MCF 10A (cell line): ENCODE results near the gene GGCX. TPM values are rescaled to one million over a fixed set of nuclear protein-coding genes. Genes with fewer than 3 reads are reported as not detected.

Experiments
- BruUV-seq: library from RNA; stranded (reverse); fragments of 400-500 nt; replicated peaks from 2 replicates; lab custom pipeline; 2021; lab: Mats Ljungman, UMichigan
- CTCF ChIA-PET: fragments of 300-600 bp; sonication (Branson Sonifier 250); formaldehyde crosslinking; extraction: SDS; loops from one replicate; lab custom pipeline; 2021; ENCODE audit warnings: antibody characterized with exemption, inconsistent platforms; lab: Yijun Ruan, JAX
- POLR2A ChIA-PET: fragments of 300-600, 350-650 bp; sonication (Branson Sonifier 250); formaldehyde crosslinking; extraction: SDS; loops from one replicate; lab custom pipeline; 2020; ENCODE audit warnings: antibody characterized with exemption, inconsistent platforms; lab: Yijun Ruan, JAX
- DNase-seq: peaks from one replicate; pipeline ENCODE4 v3.0.0-alpha.2; 2018; ENCODE audit not compliant: unreplicated experiment
- H3K27ac Mint-ChIP-seq: one replicate; pipeline ENCODE4 v1.8.0; 2022; ENCODE audit warnings: mild to moderate bottlenecking, low read depth, mixed read lengths; ENCODE audit not compliant: unreplicated experiment
- H3K27me3 Mint-ChIP-seq: one replicate; pipeline ENCODE4 v1.8.0; 2022; ENCODE audit warnings: mixed read lengths; ENCODE audit not compliant: insufficient read depth, unreplicated experiment
- H3K36me3 Mint-ChIP-seq: one replicate; pipeline ENCODE4 v1.8.0; 2022; ENCODE audit warnings: mild to moderate bottlenecking, moderate library complexity, mixed read lengths; ENCODE audit not compliant: insufficient read depth, unreplicated experiment
- H3K4me1 Mint-ChIP-seq: one replicate; pipeline ENCODE4 v1.8.0; 2022; ENCODE audit warnings: mixed read lengths; ENCODE audit not compliant: insufficient read depth, unreplicated experiment
- H3K4me3 Mint-ChIP-seq: one replicate; pipeline ENCODE4 v1.8.0; 2022; ENCODE audit warnings: mild to moderate bottlenecking, moderate library complexity, mixed read lengths; ENCODE audit not compliant: unreplicated experiment
- H3K9me3 Mint-ChIP-seq: one replicate; pipeline ENCODE4 v1.8.0; 2022; ENCODE audit warnings: mixed read lengths; ENCODE audit not compliant: unreplicated experiment
- intact Hi-C: fragments of 100-400 bp; cut with micrococcal nuclease; formaldehyde crosslinking; loops from 2 replicates; pipeline ENCODE4 v1.14.1; 2022
- total RNA-seq: library from RNA; stranded (reverse); gene quantifications from 2 replicates; pipeline ENCODE4 v1.2.3, GENCODE V29; 2022
- TF ChIP-seq, protein P1 (sequence below): fragments of 200-600 bp; IDR thresholded peaks from one replicate; pipeline ENCODE4 v1.8.0; 2022; ENCODE audit warnings: antibody characterized with exemption, mild to moderate bottlenecking; ENCODE audit not compliant: unreplicated experiment

The GGCX gene
- total RNA-seq, 1 experiment from 2014 or later = 49.1 TPM

DNA sequence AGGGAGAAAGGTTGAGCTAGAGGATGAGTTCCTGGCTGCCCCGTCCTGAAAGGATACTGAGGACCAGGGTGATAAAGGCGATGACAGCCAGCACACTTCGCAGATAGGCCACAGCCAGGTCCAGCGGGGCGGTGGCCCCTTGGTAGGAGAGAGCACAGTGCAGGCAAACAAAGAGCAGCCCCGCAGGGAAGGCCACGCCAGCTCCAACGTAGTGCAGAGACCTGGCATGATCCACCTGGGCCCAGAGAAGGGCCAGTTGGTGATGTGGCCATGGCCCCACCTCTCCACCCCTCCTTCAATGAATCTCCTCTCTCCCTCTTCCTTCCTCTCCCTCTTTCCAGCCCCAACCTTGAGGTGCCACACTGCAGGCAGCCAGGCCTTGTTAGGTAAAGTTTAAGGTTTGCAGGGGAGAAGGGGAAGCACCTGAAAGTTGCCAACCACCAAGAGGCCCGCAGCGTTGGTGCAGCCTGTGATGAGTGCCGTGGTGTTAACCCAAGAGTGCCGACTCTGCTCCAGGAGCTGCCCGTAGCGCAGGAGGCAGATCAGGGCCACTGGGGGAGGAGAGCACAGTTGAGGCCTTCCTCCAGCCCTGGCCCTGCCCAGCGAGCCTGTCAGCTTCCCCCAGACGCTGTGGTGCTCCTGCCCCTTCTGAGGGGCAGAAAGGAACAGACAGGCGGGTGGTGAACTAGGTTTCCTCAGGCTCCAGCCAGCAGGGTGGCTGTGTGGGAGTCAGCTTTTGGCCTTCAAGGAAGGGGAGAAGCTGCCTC lies 38.4 kb upstream of the GGCX start:
- no peaks in the 10 kb centered on the region for H3K9me3 Mint-ChIP-seq
- peaks cover 26% of the 10 kb centered on the region for H3K36me3 Mint-ChIP-seq
- H3K4me3 Mint-ChIP-seq = no peak overlapping the region
- BruUV-seq = no TSS peak
- H3K4me1 Mint-ChIP-seq = peaks cover 10% of the 10 kb centered on the region
- no peak overlapping the region for H3K27ac Mint-ChIP-seq
- ChIA-PET CTCF (no interaction called here), POLR2A (interaction anchor here (0.6 to 0.9 kb wide), 4 partner anchors 12 to 39 kb away, joined by 3 to 5 read pairs (median 3); partner anchors contain the start of genes C2orf68, GGCX and VAMP8)
- TF ChIP-seq, protein P1, sequence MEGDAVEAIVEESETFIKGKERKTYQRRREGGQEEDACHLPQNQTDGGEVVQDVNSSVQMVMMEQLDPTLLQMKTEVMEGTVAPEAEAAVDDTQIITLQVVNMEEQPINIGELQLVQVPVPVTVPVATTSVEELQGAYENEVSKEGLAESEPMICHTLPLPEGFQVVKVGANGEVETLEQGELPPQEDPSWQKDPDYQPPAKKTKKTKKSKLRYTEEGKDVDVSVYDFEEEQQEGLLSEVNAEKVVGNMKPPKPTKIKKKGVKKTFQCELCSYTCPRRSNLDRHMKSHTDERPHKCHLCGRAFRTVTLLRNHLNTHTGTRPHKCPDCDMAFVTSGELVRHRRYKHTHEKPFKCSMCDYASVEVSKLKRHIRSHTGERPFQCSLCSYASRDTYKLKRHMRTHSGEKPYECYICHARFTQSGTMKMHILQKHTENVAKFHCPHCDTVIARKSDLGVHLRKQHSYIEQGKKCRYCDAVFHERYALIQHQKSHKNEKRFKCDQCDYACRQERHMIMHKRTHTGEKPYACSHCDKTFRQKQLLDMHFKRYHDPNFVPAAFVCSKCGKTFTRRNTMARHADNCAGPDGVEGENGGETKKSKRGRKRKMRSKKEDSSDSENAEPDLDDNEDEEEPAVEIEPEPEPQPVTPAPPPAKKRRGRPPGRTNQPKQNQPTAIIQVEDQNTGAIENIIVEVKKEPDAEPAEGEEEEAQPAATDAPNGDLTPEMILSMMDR = no peak
- DNase-seq = no peak
- intact Hi-C loops = loop anchor here (5.0 kb wide), 2 partner anchors 37 to 177 kb away; partner anchors contain the start of gene GGCX
- H3K27me3 Mint-ChIP-seq = no peaks in the 10 kb centered on the region

DNA sequence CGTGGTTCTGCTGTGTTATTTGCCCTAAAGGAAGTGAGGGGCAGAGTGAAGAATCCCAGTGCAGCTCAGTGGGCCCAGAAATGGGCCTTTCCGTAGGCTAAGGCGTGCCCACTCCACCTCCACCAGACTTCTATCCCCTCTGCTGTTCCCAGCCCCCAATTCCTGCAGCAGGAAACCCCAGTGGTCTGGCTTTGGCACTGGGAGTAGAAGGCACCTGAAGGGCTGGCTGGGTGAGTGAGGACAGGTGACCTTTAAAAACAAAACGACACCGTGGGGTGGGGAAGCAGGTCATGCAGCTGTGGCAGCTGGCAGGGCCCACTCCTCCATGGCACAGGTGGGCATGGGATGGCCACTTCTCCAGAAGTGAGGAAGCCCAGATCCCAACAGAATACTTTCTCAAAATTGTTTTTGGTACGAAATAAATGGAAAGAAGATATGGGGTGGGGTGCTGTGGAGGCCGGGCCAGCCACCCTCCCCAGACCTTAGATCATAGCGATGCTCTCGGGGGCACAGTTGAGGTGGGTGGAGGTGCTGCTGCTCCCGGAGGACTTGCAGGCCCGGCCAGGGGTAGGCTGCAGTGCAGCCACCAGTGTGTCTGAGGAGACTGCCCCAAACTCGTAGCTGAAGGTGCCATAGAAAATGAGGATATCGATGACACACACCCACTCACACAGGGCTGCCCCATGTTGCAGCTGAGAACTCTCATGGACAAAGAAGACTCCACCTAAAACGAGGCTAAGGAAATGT lies 37.5 kb upstream of the GGCX start:
- peaks cover 19% of the 10 kb centered on the region for H3K4me1 Mint-ChIP-seq
- no peaks in the 10 kb centered on the region for H3K9me3 Mint-ChIP-seq
- peaks cover 24% of the 10 kb centered on the region for H3K36me3 Mint-ChIP-seq
- DNase-seq = no peak
- no peaks in the 10 kb centered on the region for H3K27me3 Mint-ChIP-seq
- CTCF ChIA-PET = no interaction called here
- intact Hi-C loops = no loop called here
- no peak overlapping the region for H3K4me3 Mint-ChIP-seq
- TF ChIP-seq, protein P1 = no peak
- no peak overlapping the region for H3K27ac Mint-ChIP-seq
- no TSS peak for BruUV-seq
- POLR2A ChIA-PET = interaction anchor here (0.8 to 1.2 kb wide), 2 partner anchors 10 to 20 kb away, joined by 3 to 5 read pairs; no protein-coding TSS in a partner anchor

DNA sequence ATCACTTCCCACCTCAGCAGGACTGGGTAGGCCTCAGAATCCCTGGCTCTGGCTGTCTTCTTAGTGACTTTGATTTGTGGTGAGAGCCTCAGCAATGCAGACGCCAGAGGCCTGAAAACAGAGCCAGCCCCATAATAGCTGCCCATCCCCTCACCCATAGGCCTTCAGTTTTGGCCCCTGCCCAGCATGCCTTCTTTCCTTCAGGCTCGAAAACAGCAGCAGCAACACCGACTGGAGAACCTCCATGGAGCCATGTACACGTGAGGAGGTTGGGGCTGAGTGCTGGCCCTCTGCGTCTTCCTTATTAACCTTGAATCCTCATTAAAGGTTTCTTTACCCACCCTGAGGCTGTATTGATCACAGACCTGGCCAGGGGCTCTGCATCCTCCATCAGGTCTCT lies 35.9 kb upstream of the GGCX start:
- CTCF ChIA-PET = interaction anchor here (0.6 to 2.4 kb wide), 4 partner anchors 20 to 624 kb away, joined by 4 to 9 read pairs (median 4); no protein-coding TSS in a partner anchor
- POLR2A ChIA-PET = interaction anchor here (1.0 to 5.2 kb wide), 5 partner anchors 7 to 270 kb away, joined by 3 to 113 read pairs (median 54); partner anchors contain the start of genes GGCX, TGOLN2, TMEM150A and VAMP5
- Mint-ChIP-seq H3K4me3 (peak overlapping the region; percentile 98), H3K27ac (peak overlapping the region; percentile 98), H3K27me3 (no peaks in the 10 kb centered on the region), H3K9me3 (no peaks in the 10 kb centered on the region), H3K4me1 (peaks cover 19% of the 10 kb centered on the region), H3K36me3 (peaks cover 24% of the 10 kb centered on the region)
- intact Hi-C loops = no loop called here
- TSS peak; percentile 50 for BruUV-seq
- no peak for DNase-seq
- TF ChIP-seq, protein P1 = no peak
